Neutrophil (primary cell): ENCODE measurements around the gene CALN1.

Experiments used
- H3K27ac ChIP-seq: fragments of 200-600 bp; sonication (generic); 2 replicates; pipeline ENCODE4 v1.5.1; 2016; ENCODE audit warnings: mild to moderate bottlenecking, moderate library complexity
- H3K27me3 ChIP-seq: fragments of 200-600 bp; sonication (generic); 2 replicates; pipeline ENCODE4 v1.6.0; 2016; ENCODE audit warnings: mild to moderate bottlenecking
- H3K36me3 ChIP-seq: fragments of 200-600 bp; sonication (generic); 2 replicates; pipeline ENCODE4 v1.5.1; 2017
- H3K4me1 ChIP-seq, 2 experiments: fragments of 200-600 bp in 1 of 2; sonication (generic) in 1 of 2; 1 replicate in 1 of 2; 2 replicates in 1 of 2; pipeline versions ENCODE4 v1.5.1 to v1.6.1; 2013 to 2016; ENCODE audit warnings: low read depth in 1 of 2, low read length in 1 of 2, mild to moderate bottlenecking in 1 of 2, moderate library complexity in 1 of 2; ENCODE audit not compliant: control insufficient read depth in 1 of 2, insufficient read depth in 1 of 2
- H3K4me3 ChIP-seq, 2 experiments: fragments of 200-600 bp in 1 of 2; sonication (generic) in 1 of 2; 1 replicate in 1 of 2; 2 replicates in 1 of 2; pipeline ENCODE4 v1.5.1; 2013 to 2016; ENCODE audit warnings: low read depth in 1 of 2, low read length in 1 of 2, mild to moderate bottlenecking in 1 of 2, moderate library complexity in 1 of 2
- H3K9me3 ChIP-seq: fragments of 200-600 bp; sonication (generic); 2 replicates; pipeline ENCODE4 v1.5.1; 2016
- TF ChIP-seq, protein P1 (sequence below): fragments of 200-600 bp; sonication (generic); IDR thresholded peaks from 2 replicates; pipeline ENCODE4 v1.5.1; 2016; ENCODE audit warnings: antibody characterized with exemption

CALN1 gene

DNA sequence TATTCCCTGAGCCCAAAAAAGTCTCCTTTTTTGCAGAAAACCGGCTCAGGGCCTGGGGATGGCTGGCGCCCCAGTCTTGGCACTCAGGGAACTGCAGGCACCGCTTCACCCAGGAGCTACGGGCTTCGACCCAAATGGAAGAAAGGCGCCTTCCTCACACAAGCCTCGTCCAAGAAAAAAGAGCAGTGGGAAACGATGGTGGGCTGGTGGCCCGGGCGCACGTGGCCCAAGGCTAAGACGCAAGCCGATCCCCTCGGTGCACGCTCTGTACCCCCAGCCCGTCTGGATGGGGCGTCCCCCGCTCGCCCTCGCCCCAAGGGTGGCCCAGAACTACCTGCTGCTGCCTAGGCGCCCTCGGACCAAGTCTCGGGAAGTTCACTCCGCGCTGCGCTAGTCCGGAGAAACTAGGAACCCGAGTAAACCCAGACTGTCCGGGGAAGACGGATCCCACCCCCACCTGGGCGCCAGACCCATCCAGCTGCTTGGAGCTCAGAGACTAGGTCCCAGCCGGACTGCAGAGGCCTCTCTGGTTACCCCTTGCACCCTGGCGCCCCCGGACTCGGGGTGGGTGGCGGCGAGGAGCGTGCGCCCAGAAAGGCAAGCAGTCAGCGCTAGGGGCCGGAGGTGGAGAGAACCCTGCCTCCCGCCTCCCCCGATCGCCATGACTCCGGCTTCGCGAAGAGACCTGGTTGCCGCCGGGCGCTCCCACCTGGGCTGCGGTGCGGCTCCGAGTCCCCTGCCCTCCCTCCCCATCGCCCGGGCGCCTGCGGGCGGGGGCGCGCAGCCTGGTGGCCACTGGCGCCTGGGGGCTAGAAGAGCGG lies 76.4 kb downstream of the CALN1 start:
- Histone ChIP-seq H3K27me3 (peaks cover 68% of the 10 kb centered on the region), H3K4me3 (no peak overlapping the region), H3K9me3 (no peaks in the 10 kb centered on the region), H3K36me3 (no peaks in the 10 kb centered on the region), H3K27ac (no peak overlapping the region), H3K4me1 (no peaks in the 10 kb centered on the region)
- TF ChIP-seq, protein P1, sequence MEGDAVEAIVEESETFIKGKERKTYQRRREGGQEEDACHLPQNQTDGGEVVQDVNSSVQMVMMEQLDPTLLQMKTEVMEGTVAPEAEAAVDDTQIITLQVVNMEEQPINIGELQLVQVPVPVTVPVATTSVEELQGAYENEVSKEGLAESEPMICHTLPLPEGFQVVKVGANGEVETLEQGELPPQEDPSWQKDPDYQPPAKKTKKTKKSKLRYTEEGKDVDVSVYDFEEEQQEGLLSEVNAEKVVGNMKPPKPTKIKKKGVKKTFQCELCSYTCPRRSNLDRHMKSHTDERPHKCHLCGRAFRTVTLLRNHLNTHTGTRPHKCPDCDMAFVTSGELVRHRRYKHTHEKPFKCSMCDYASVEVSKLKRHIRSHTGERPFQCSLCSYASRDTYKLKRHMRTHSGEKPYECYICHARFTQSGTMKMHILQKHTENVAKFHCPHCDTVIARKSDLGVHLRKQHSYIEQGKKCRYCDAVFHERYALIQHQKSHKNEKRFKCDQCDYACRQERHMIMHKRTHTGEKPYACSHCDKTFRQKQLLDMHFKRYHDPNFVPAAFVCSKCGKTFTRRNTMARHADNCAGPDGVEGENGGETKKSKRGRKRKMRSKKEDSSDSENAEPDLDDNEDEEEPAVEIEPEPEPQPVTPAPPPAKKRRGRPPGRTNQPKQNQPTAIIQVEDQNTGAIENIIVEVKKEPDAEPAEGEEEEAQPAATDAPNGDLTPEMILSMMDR, result no peak

DNA sequence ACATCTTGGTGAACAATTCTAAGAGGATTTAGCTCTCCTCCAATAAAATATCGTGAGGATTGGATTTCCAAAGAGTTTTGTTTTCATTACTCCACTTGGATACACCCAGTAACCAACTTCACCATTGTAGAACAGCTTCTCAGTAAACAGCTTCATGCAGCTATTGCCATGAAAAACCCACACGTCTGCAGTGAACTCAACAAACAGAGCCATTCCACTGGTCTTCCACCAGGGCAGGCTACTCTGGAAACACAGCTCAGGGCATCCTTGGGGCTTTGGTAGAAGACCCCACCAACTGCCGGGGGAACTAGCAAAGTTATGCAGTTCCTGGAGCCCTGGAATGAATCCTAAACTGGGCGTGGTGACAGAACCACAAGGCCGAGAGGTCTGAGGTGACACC lies 77.4 kb downstream of the CALN1 start:
- Histone ChIP-seq H3K27ac (no peak overlapping the region), H3K4me1 (no peaks in the 10 kb centered on the region), H3K4me3 (no peak overlapping the region), H3K36me3 (no peaks in the 10 kb centered on the region), H3K9me3 (no peaks in the 10 kb centered on the region), H3K27me3 (peaks cover 68% of the 10 kb centered on the region)
- TF ChIP-seq, protein P1, result no peak

DNA sequence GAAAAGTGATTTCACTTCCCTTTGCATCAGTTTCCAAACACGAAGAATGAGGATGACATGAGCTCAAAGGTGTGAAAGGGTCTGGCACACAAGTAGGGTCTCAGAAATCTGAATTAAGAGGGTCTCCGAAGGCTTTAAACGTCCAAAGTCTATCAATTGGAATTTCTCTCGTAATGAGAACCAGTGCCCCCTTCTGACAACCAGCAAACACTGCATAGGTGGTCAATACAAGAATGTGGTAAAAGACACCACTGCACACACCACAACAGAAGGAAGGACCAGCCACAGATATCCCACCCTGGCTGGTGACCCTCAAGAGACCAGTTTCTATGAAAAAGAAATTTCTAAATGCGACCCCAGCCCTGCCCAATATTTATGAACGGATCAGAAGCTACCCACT lies 78.1 kb downstream of the CALN1 start:
- no peaks in the 10 kb centered on the region for H3K4me1 ChIP-seq
- no peak overlapping the region for H3K4me3 ChIP-seq
- no peak overlapping the region for H3K27ac ChIP-seq
- peaks cover 65% of the 10 kb centered on the region for H3K27me3 ChIP-seq
- H3K36me3 ChIP-seq, result no peaks in the 10 kb centered on the region
- H3K9me3 ChIP-seq, result no peaks in the 10 kb centered on the region
- TF ChIP-seq, protein P1, result no peak

DNA sequence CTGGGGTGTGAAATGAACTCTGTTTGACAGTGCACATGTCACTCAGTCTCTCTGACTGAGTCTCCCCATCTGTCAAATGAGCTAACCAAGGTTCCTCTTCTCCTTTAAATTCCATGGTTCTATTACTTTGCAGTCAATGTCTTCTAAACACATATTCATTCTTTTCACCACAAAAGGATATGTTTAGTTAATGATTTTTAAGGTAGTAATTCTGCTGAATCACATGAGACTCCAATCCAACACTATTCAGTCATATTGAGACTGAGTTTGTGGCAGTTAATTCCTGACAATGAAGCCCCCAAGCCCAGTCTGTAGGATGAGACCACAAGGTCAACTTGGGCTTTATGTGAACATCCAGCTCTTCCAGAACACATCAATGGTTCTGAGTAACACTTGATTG lies 85.3 kb downstream of the CALN1 start:
- H3K4me1 ChIP-seq, result no peaks in the 10 kb centered on the region
- H3K4me3 ChIP-seq, result no peak overlapping the region
- H3K27ac ChIP-seq, result no peak overlapping the region
- no peaks in the 10 kb centered on the region for H3K27me3 ChIP-seq
- TF ChIP-seq, protein P1, result no peak
- H3K9me3 ChIP-seq, result no peaks in the 10 kb centered on the region
- no peaks in the 10 kb centered on the region for H3K36me3 ChIP-seq

DNA sequence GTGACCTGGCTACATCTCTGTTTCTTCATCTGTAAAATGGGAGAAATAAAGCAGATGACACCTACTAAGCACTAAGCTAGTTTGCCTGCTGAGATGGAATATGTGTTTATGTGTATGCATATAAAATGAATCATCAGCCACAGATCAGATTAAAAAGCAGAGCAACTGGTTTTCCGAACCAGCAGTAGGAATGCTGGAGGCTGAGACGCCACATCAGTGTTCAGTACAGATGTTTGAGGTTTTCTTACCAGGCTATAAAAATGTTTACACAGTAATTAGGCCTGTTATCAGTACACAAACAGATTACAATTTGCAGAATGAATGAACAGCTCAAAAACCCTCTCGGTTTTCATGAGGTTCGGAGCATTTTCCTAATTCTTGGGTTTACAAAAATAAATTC lies 85.8 kb downstream of the CALN1 start:
- no peak overlapping the region for H3K4me3 ChIP-seq
- H3K36me3 ChIP-seq, result no peaks in the 10 kb centered on the region
- no peaks in the 10 kb centered on the region for H3K4me1 ChIP-seq
- no peaks in the 10 kb centered on the region for H3K27me3 ChIP-seq
- TF ChIP-seq, protein P1, result no peak
- no peaks in the 10 kb centered on the region for H3K9me3 ChIP-seq
- no peak overlapping the region for H3K27ac ChIP-seq
